ENCODE data around the gene KLF3.
A peak's percentile ranks its signal among the peaks of the same experiment; 100 is the strongest.

Gene KLF3

DNA sequence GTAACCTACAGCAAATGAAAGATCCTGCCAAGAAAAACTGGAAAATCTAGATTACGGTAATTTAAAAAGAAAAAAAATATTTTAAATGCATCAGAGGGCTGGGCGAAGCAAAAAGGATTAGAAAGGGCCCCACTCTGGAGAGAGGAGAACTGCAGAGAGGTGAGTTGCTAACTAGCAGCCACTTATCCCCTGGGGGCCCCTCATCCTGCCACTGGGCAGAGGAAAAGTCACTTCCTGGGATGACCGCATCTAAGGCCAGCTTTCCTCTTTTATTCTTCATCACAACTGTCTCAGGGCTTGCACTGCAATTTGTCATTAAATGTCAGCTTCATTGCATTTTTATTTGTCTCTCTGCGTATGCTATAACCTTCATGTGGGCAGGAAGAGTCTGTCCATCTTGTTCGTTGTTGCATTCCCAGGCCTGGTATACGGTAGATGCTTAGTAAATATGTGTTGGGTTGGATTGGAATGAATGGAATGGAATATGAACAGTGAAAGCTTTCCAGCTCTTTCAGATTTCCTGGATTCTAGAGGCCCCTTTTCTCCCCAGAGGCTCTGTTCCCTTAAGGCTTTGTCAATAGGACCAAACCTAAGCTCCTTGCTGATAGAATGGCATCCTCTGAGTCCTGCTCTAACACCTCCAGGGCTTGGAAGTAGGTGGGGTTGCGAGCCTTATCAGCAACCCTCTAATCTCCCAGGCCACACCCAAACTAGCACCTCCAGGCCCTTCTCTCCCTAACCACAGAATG is 59.9 kb downstream of the KLF3 start:
- CTCF ChIA-PET = interaction anchor here (1.0 to 1.4 kb wide), 2 partner anchors 403 to 544 kb away, joined by 3 read pairs; no protein-coding TSS in a partner anchor

DNA sequence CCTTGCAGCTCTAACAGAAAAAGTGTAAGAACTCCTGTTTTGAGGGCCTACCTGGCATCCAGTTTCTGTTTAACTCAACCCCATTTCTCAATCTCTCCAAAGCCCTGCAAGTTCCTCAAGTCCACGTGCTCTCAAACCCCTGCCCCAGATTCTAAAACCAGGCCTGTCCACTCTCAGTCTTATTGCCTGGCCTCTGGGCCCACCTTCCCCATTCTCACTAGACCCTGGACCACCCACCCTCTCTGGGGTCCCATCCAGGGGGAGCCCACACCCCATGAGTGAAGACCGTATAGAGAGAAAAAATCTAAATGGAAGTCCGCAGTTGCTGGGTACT is 60.4 kb downstream of the KLF3 start:
- DNase-seq (ENCODE audit: extremely low spot score) = no peak

More for the DNA sequence above, 59.9 kb downstream of the KLF3 start:
- POLR2A ChIA-PET = no interaction called here
- TF ChIP-seq, protein P1, sequence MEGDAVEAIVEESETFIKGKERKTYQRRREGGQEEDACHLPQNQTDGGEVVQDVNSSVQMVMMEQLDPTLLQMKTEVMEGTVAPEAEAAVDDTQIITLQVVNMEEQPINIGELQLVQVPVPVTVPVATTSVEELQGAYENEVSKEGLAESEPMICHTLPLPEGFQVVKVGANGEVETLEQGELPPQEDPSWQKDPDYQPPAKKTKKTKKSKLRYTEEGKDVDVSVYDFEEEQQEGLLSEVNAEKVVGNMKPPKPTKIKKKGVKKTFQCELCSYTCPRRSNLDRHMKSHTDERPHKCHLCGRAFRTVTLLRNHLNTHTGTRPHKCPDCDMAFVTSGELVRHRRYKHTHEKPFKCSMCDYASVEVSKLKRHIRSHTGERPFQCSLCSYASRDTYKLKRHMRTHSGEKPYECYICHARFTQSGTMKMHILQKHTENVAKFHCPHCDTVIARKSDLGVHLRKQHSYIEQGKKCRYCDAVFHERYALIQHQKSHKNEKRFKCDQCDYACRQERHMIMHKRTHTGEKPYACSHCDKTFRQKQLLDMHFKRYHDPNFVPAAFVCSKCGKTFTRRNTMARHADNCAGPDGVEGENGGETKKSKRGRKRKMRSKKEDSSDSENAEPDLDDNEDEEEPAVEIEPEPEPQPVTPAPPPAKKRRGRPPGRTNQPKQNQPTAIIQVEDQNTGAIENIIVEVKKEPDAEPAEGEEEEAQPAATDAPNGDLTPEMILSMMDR (IDR thresholded peaks at IDR 0.05; ENCODE audit: control extremely low read depth, extremely low read depth, low read depth, missing control alignments) = no peak
- no peak for DNase-seq (ENCODE audit: extremely low spot score)

GRCh38 chr4:38728631-38729141 is 64.7 kb downstream of the KLF3 start:
- ChIA-PET POLR2A (interaction anchor here (0.6 kb wide), 1 partner anchor 132 kb away, joined by 4 read pairs; no protein-coding TSS in a partner anchor), CTCF (interaction anchor here (0.7 to 7.1 kb wide), 11 partner anchors 10 to 657 kb away, joined by 3 to 73 read pairs (median 3); no protein-coding TSS in a partner anchor)
- DNase-seq (ENCODE audit: extremely low spot score) = no peak
- TF ChIP-seq, protein P1 (IDR thresholded peaks at IDR 0.05; ENCODE audit: control extremely low read depth, extremely low read depth, low read depth, missing control alignments) = no peak

More for the DNA sequence above, 60.4 kb downstream of the KLF3 start:
- TF ChIP-seq, protein P1 (IDR thresholded peaks at IDR 0.05; ENCODE audit: control extremely low read depth, extremely low read depth, low read depth, missing control alignments) = no peak
- POLR2A ChIA-PET = no interaction called here
- CTCF ChIA-PET = interaction anchor here (1.0 to 1.4 kb wide), 2 partner anchors 404 to 545 kb away, joined by 3 read pairs; no protein-coding TSS in a partner anchor

DNA sequence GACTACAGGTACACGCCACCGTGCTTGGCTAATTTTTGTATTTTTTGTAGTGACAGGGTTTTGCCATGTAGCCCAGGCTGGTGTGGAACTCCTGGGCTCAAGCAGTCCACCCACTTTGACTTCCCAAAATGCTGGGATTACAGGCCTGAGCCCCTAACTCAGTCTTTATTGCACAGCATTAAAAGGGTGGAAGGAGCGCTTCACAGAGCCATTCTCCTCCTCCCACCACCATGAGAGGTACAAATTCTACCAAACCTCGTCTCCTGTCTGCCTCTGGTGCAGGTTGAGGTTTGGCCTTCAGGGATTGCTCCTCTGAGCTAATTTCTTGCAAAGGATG is 66.5 kb downstream of the KLF3 start:
- TF ChIP-seq, protein P1 (IDR thresholded peaks at IDR 0.05; ENCODE audit: control extremely low read depth, extremely low read depth, low read depth, missing control alignments) = no peak
- CTCF ChIA-PET = interaction anchor here (0.6 to 7.1 kb wide), 36 partner anchors 9 to 929 kb away, joined by 3 to 73 read pairs (median 4); partner anchors contain the start of genes TLR1 and TLR10
- DNase-seq (ENCODE audit: extremely low spot score) = no peak
- POLR2A ChIA-PET = interaction anchor here (1.1 kb wide), 1 partner anchor 597 kb away, joined by 3 read pairs; no protein-coding TSS in a partner anchor

DNA sequence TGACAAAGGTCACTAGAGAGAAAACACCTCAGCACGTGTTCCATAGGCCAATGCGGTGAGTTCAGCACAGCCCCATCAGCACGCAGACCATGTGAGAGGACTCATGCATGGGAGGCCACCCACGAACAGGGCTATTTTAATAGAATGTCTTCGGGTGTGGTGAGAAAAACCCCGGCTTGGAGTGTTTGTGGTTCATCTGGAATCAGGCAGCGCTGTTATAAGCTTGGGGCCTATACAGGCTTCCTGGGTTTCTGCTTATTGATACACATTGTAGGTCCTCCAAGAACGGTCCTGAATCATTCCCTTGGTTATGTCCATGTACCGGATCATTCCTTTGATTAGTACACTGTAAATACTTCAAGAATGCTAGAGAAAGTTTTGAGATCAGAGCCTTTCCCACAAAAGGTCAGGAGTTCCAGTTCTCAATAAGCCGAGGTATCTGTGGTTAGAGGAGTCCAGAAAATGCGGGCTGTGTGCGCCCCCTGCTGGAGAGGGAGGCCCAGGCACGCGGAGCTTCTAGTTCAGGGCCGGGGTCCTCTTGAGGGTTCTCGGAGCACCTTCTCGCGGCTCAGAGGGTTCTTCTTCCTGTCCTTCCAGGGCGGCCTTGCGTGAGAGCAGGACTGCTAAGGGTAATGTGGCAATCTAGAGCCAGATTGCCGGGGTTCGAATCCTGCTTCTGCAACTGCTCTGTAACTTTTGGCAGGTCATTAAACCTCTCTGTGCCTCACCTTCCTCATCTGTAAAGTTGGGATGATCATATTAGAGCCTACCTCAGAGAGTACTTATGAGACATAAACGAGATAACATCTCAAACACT is 67.0 kb downstream of the KLF3 start:
- CTCF ChIA-PET = interaction anchor here (0.6 to 7.1 kb wide), 42 partner anchors 8 to 930 kb away, joined by 3 to 73 read pairs (median 4); partner anchors contain the start of genes TLR1 and TLR10
- TF ChIP-seq, protein P1 (IDR thresholded peaks at IDR 0.05; ENCODE audit: control extremely low read depth, extremely low read depth, low read depth, missing control alignments) = peak; percentile 87
- peak; percentile 81 for DNase-seq (ENCODE audit: extremely low spot score)
- POLR2A ChIA-PET = interaction anchor here (1.1 kb wide), 1 partner anchor 597 kb away, joined by 3 read pairs; no protein-coding TSS in a partner anchor

DNA sequence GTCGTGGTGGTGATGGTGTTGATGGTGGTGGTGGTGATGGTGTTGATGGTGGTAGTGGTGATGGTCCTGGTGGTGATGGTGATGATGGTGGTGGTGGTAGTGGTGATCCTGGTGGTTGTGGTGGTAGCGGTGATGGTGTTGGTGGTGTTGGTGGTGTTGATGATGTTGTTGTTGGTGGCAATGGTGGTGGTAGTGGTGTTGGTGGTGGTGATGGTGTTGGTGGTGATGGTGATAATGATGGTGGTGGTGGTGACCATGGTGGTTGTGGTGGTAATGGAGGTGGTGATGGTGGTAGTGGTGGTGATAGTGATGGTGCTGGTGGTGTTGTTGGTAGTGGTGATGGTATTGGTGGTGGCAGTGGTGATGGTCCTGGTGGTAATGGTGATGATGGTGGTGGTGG is 69.7 kb downstream of the KLF3 start:
- ChIA-PET CTCF (interaction anchor here (1.0 to 1.4 kb wide), 3 partner anchors 49 to 127 kb away, joined by 3 to 7 read pairs (median 3); partner anchors contain the start of genes TLR1 and TLR10), POLR2A (no interaction called here)
- no peak for DNase-seq (ENCODE audit: extremely low spot score)
- TF ChIP-seq, protein P1 (IDR thresholded peaks at IDR 0.05; ENCODE audit: control extremely low read depth, extremely low read depth, low read depth, missing control alignments) = no peak
